Anterior cingulate cortex (tissue), 58 donors: Measurements from ENCODE around the gene SEPTIN6.

Experiments
- DNase-seq, 58 donors: peaks; one replicate each; lab custom pipeline; 2025; lab: John Stamatoyannopoulos, UW

Gene SEPTIN6

DNA sequence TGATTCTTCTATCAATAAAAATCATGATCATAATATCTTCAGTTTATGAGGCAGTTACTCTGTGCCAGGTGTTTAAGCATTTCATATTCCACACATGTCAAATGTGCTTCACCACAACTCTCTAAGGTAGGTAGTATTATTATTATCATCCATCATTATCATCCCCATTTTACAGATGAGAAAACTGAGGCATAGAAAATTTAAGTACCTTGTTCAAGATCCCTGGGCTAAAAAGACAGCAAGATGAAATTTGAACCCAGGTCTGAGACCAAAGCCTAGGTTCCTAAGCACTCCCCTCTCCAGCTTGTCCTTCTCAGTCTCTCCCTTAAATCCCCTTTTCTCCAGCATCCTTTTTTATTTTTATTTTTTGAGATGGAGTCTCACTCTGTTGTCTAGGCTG, 33.4 kb downstream of the SEPTIN6 start:
- DNase-seq, result no peak

DNA sequence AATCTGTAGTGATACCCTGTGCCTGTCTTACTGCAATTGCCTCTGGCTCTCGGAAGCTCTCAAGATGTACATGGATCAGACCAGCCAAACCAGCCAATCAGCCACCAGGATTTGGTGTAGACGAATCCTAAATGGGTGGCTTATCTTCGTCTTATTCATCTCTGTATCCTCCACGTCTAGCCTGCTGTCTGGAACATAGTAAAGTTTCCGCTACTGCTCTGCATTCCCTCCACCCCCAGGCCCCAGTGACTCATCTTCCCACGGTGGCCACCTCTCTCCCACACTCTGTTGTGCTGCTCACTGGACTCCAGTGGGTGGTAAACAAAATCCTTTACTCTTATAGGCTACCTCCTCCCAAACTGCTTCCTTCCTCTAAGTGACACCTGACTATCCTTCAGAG, 37.8 kb downstream of the SEPTIN6 start:
- DNase-seq, result peak in 16 of 58 donors; percentile 0 to 35 (median 4)

DNA sequence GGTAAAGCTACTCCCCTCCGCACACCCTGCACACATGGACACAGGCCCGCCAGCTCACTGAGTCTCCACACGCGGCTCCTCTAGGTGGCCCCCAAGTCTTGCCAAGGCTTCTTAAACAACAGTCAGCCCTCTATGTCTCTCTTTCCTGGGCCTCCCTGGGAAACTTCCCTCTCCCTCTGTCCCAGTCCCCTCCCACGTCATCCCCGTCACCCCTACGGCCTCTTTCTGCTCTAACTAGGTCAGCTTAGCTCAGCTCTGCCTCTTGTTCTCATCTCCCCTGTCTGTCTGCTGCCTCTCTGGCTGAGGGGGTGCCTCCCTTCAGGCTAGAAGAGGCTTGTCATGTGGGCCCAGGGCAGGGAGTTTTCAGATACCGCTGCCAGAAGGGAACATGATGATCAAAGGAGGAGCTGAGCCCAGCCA, 38.8 kb downstream of the SEPTIN6 start:
- DNase-seq, result peak in 31 of 58 donors; percentile 0 to 46 (median 6)

DNA sequence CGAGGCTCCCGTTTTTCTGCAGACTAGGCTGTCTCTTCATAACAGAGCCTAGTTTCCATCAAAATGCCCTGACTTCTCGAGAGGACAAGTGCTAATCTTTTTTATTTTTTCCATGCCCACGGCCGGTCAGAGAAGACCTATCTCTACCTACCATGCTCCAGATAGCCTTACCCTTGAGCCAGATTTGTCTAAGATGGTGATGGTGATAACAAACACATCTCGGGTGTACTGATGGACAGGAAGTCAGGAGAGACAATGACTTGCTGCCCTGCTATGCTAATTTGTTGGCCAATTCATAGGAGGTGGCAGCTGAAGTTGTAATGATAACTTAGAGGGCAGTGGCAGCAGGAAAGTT, 44.6 kb downstream of the SEPTIN6 start:
- no peak for DNase-seq

DNA sequence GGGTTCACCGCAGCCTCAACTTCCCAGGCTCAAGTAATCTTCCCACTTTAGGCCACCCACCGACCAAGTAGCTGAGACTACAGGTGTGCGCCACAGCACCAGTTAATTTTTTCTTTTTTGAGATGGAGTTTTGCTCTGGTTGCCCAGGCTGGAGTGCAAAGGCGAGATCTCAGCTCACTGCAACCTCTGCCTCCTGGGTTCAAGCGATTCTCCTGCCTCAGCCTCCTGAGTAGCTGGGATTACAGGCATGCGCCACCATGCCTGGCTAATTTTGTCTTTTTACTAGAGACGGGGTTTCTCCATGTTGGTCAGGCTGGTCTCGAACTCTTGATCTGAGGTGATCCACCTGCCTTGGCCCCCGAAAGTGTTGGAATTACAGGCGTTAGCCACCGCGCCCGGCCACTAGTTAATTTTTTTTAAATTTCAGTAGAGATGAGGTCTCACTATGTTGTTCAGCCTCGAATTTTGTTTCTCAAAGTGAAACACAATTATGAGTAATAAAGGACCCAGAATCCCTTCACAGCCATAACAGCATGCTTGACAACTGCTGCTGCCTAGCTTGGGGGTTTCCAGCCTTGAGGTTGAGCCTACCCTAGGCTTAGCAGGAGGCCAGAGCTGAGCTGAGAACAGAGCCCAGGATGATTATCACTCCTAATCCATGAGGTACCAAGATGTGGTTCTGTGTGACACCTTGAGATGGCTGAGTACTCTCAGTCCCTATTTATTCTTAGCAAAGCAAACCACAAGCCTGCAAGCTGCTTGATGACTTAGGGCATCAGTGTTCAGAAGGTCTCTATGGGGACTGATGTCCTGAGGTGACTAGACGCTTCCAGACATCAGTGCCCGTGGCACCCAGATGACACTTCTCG, 45.2 kb downstream of the SEPTIN6 start:
- DNase-seq, result no peak

DNA sequence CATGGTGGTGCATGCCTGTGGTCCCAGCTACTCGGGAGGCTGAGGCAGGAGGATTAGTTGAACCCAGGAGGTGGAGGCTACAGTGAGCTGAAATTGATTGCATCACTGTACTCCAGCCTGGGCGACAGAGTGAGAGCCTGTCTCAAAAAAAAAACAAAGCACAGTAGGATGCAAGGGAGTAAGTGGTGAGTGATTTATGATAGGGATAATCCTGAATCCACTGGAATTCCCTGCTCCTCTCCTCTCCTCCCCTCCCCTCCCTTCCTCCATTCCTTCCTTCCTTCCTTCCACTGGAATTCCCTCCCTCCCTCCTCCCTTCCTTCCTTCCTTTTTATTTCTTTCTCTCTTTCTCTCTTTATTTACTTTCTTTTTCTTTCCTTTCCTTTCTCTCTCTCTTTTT, 45.9 kb downstream of the SEPTIN6 start:
- no peak for DNase-seq

DNA sequence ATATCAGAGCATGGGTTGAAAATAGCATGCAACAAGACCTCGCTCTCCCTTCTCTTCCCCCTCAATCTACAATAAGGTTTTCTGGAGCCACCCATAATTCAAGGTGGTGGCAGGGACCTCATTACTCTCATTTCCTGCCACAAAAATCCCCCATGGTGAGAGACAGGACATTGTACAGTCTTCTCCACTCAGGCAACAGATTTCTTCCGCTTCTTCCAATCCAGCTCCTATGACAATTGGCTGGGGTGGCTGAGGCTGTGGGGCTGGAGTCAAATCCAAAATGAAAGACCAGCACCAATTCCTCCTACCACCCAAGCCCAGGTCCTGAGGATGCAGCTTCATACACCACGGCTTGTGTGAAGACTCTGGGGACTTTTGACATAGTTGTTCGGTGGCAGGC, 46.5 kb downstream of the SEPTIN6 start:
- no peak for DNase-seq

DNA sequence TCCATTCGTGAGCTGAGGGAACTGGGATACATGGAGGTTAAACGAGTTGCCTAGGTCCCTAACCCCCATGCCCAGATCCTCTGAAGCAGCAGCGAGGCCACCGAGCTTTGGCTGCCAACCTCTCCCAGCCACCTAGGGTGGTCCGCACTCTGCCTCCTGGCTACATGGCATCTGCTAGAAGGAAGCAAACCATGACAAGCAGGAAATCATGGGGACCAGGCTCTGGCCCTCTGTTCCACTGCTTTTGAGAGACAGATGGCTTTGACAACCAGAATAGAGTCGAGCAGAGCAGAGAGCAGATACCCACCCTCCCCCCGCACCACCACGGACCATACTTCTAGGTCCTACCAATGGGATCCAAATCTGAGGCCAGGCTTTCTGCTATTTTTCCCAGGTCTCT, 49.3 kb downstream of the SEPTIN6 start:
- no peak for DNase-seq
